WTC11 (cell line): ENCODE measurements around the gene SLC23A1. TPM values are rescaled to one million over a fixed set of nuclear protein-coding genes. Genes with fewer than 3 reads are reported as not detected.

Source experiments
- ATAC-seq: fragments of 200-7000 bp; cut with Tn5 transposase; 2 replicates; pipeline ENCODE4 v1.10.0; 2021; ENCODE audit warnings: mild to moderate bottlenecking, moderate library complexity
- CTCF ChIA-PET: fragments of 300-600 bp; sonication (Branson Sonifier 250); formaldehyde crosslinking; loops from one replicate; lab custom pipeline; 2021; ENCODE audit warnings: antibody characterized with exemption; lab: Charles Lee
- POLR2A ChIA-PET: fragments of 350-600 bp; sonication (Branson Sonifier 250); formaldehyde crosslinking; loops from one replicate; lab custom pipeline; 2021; ENCODE audit warnings: antibody characterized with exemption; lab: Charles Lee
- DNase-seq: peaks from one replicate; pipeline ENCODE4 v3.0.0; 2021; ENCODE audit warnings: low spot score
- H3K27ac Mint-ChIP-seq: 2 replicates; pipeline ENCODE4 v1.8.0; 2021; ENCODE audit warnings: mixed read lengths
- H3K27me3 Mint-ChIP-seq: 2 replicates; pipeline ENCODE4 v1.8.0; 2021; ENCODE audit warnings: low read depth, mild to moderate bottlenecking, moderate library complexity, mixed read lengths
- H3K36me3 Mint-ChIP-seq: 2 replicates; pipeline ENCODE4 v1.8.0; 2021; ENCODE audit warnings: mixed read lengths
- H3K4me1 Mint-ChIP-seq: 2 replicates; pipeline ENCODE4 v1.8.0; 2022; ENCODE audit warnings: mixed read lengths
- H3K4me3 Mint-ChIP-seq: 2 replicates; pipeline ENCODE4 v1.8.0; 2021; ENCODE audit warnings: mild to moderate bottlenecking, moderate library complexity, mixed read lengths
- H3K9me3 Mint-ChIP-seq: 2 replicates; pipeline ENCODE4 v1.8.0; 2021; ENCODE audit warnings: mixed read lengths
- ARID4B ChIP-seq: sonication (generic); formaldehyde crosslinking; IDR thresholded peaks from 2 replicates; pipeline ENCODE4 v1.8.0; 2023; ENCODE audit warnings: missing genetic modification reagents, mild to moderate bottlenecking, borderline replicate concordance
- CDX4 ChIP-seq: fragments of 250-450 bp; sonication (Bioruptor Pico); IDR thresholded peaks from 2 replicates; pipeline ENCODE4 v1.9.0; 2021; ENCODE audit warnings: moderate library complexity, mild to moderate bottlenecking, inconsistent platforms, borderline replicate concordance
- CREB1 ChIP-seq: sonication (generic); formaldehyde crosslinking; IDR thresholded peaks from 2 replicates; pipeline ENCODE4 v1.8.0; 2023; ENCODE audit warnings: mild to moderate bottlenecking, missing genetic modification reagents
- CREM ChIP-seq: sonication (generic); formaldehyde crosslinking; IDR thresholded peaks from 2 replicates; pipeline ENCODE4 v1.8.1; 2022; ENCODE audit warnings: mild to moderate bottlenecking, missing genetic modification reagents, moderate library complexity
- EMX1 ChIP-seq: fragments of 250-450 bp; sonication (Bioruptor Pico); IDR thresholded peaks from 2 replicates; pipeline ENCODE4 v1.8.0; 2021; ENCODE audit warnings: mild to moderate bottlenecking
- ESRRA ChIP-seq: sonication (generic); formaldehyde crosslinking; IDR thresholded peaks from 2 replicates; pipeline ENCODE4 v1.8.1; 2022; ENCODE audit warnings: mild to moderate bottlenecking, missing genetic modification reagents, borderline replicate concordance
- FOXP4 ChIP-seq: sonication (generic); formaldehyde crosslinking; IDR thresholded peaks from 2 replicates; pipeline ENCODE4 v1.8.0; 2022; ENCODE audit warnings: mild to moderate bottlenecking, missing genetic modification reagents
- HMGA2 ChIP-seq: fragments of 250-450 bp; sonication (Bioruptor Pico); IDR thresholded peaks from 2 replicates; pipeline ENCODE4 v1.4.0; 2021; ENCODE audit warnings: mild to moderate bottlenecking, moderate library complexity
- MAX ChIP-seq: sonication (generic); formaldehyde crosslinking; IDR thresholded peaks from 2 replicates; pipeline ENCODE4 v1.8.0; 2022; ENCODE audit warnings: mild to moderate bottlenecking, missing genetic modification reagents
- MYBL2 ChIP-seq: sonication (generic); formaldehyde crosslinking; IDR thresholded peaks from 2 replicates; pipeline ENCODE4 v1.8.1; 2023; ENCODE audit warnings: mild to moderate bottlenecking, moderate library complexity, missing genetic modification reagents
- NFYB ChIP-seq: sonication (generic); formaldehyde crosslinking; conservative IDR thresholded peaks from 2 replicates; pipeline ENCODE4 v1.8.0; 2022; ENCODE audit warnings: low read depth, missing genetic modification reagents
- OVOL2 ChIP-seq: fragments of 250-450 bp; sonication (Bioruptor Pico); IDR thresholded peaks from 2 replicates; pipeline ENCODE4 v1.9.0; 2021; ENCODE audit warnings: mild to moderate bottlenecking, borderline replicate concordance
- RORB ChIP-seq: fragments of 250-450 bp; sonication (Bioruptor Pico); IDR thresholded peaks from 2 replicates; pipeline ENCODE4 v1.9.0; 2021; ENCODE audit warnings: mild to moderate bottlenecking
- SP1 ChIP-seq: sonication (generic); formaldehyde crosslinking; conservative IDR thresholded peaks from 2 replicates; pipeline ENCODE4 v1.8.1; 2022; ENCODE audit warnings: missing genetic modification reagents
- TEAD4 ChIP-seq: sonication (generic); formaldehyde crosslinking; IDR thresholded peaks from 2 replicates; pipeline ENCODE4 v1.8.0; 2022; ENCODE audit warnings: mild to moderate bottlenecking, missing genetic modification reagents
- ZBTB43 ChIP-seq: sonication (generic); formaldehyde crosslinking; IDR thresholded peaks from 2 replicates; pipeline ENCODE4 v1.8.1; 2023; ENCODE audit warnings: mild to moderate bottlenecking, missing genetic modification reagents
- ZNF219 ChIP-seq: sonication (generic); formaldehyde crosslinking; IDR thresholded peaks from 2 replicates; pipeline ENCODE4 v1.8.0; 2023; ENCODE audit warnings: missing genetic modification reagents, mild to moderate bottlenecking, borderline replicate concordance
- ZNF232 ChIP-seq: sonication (generic); formaldehyde crosslinking; IDR thresholded peaks from 2 replicates; pipeline ENCODE4 v1.8.0; 2022; ENCODE audit warnings: mild to moderate bottlenecking, missing genetic modification reagents
- ZNF263 ChIP-seq: sonication (generic); formaldehyde crosslinking; IDR thresholded peaks from 2 replicates; pipeline ENCODE4 v1.8.1; 2022; ENCODE audit warnings: low read depth, mild to moderate bottlenecking, moderate library complexity, missing genetic modification reagents
- ZNF512 ChIP-seq: sonication (generic); formaldehyde crosslinking; IDR thresholded peaks from 2 replicates; pipeline ENCODE4 v1.8.1; 2022; ENCODE audit warnings: missing genetic modification reagents, borderline replicate concordance
- total RNA-seq: library from RNA; stranded (reverse); gene quantifications from 3 replicates; pipeline ENCODE4 v1.2.3, GENCODE V29; 2021

SLC23A1 gene
- total RNA-seq, 1 experiment from 2014 or later, result not detected

- no peak for ATAC-seq
- Mint-ChIP-seq H3K4me3 (no peak overlapping the region), H3K9me3 (no peaks in the 10 kb centered on the region), H3K27me3 (no peaks in the 10 kb centered on the region), H3K36me3 (no peaks in the 10 kb centered on the region), H3K4me1 (peaks cover 16% of the 10 kb centered on the region), H3K27ac (no peak overlapping the region)
- ChIA-PET POLR2A (interaction anchor here (0.6 kb wide), 1 partner anchor 130 kb away, joined by 6 read pairs; no protein-coding TSS in a partner anchor), CTCF (interaction anchor here (1.2 to 1.4 kb wide), 2 partner anchors 16 to 229 kb away, joined by 3 read pairs; no protein-coding TSS in a partner anchor)
- no peak for TF ChIP-seq ZNF232 (CRISPR knock-in tag)
- no peak for TF ChIP-seq EMX1 (CRISPR knock-in tag)
- no peak for TF ChIP-seq RORB (CRISPR knock-in tag)
- no peak for TF ChIP-seq TEAD4 (CRISPR knock-in tag)
- DNase-seq, result no peak
Observed at GRCh38 chr5:139406963-139407362, 23.9 kb upstream of the SLC23A1 start.

- H3K27ac Mint-ChIP-seq, result peak overlapping the region; percentile 95
- CTCF ChIA-PET, result interaction anchor here (0.6 to 3.4 kb wide), 5 partner anchors 12 to 232 kb away, joined by 3 to 31 read pairs (median 3); partner anchors contain the start of gene PROB1
- POLR2A ChIA-PET, result interaction anchor here (0.9 to 1.5 kb wide), 4 partner anchors 9 to 131 kb away, joined by 3 to 4 read pairs (median 4); partner anchors contain the start of genes PAIP2 and PROB1
- H3K4me3 Mint-ChIP-seq, result peak overlapping the region; percentile 94
- peaks cover 16% of the 10 kb centered on the region for H3K4me1 Mint-ChIP-seq
- ATAC-seq (peak; percentile 2; the same call in 1 of the 2 replicates), DNase-seq (no peak)
- no peaks in the 10 kb centered on the region for H3K9me3 Mint-ChIP-seq
- peak; percentile 41; the same call in 1 of the 2 replicates for TF ChIP-seq ZNF263
- TF ChIP-seq MYBL2 (CRISPR knock-in tag), result no peak
- TF ChIP-seq, all 79 proteins: peak for 1
- H3K36me3 Mint-ChIP-seq, result peaks cover 7% of the 10 kb centered on the region
- H3K27me3 Mint-ChIP-seq, result no peaks in the 10 kb centered on the region
Observed at GRCh38 chr5:139404484-139404840, 21.4 kb upstream of the SLC23A1 start.

GRCh38 chr5:139403787-139404483, 20.8 kb upstream of the SLC23A1 start, which contains the start of gene SPATA24:
Gene SPATA24 (minus strand): TSS chr5:139404089. CDS start chr5:139404060, 29 bp downstream.
- CTCF ChIA-PET, result interaction anchor here (0.6 to 3.4 kb wide), 9 partner anchors 11 to 371 kb away, joined by 3 to 31 read pairs (median 3); partner anchors contain the start of genes CXXC5 and PROB1
- Mint-ChIP-seq H3K4me1 (peaks cover 16% of the 10 kb centered on the region), H3K4me3 (peak within 1 kb of the TSS; percentile 94), H3K9me3 (no peaks in the 10 kb centered on the region), H3K36me3 (peaks cover 12% of the 10 kb centered on the region), H3K27ac (peak within 1 kb of the TSS; percentile 100), H3K27me3 (no peaks in the 10 kb centered on the region)
- DNase-seq (peak; percentile 98), ATAC-seq (peak; percentile 93)
- POLR2A ChIA-PET, result interaction anchor here (0.9 to 1.5 kb wide), 5 partner anchors 9 to 130 kb away, joined by 3 to 4 read pairs (median 4); partner anchors contain the start of genes DNAJC18, PAIP2 and PROB1
- no peak for TF ChIP-seq CDX4 (CRISPR knock-in tag)
- TF ChIP-seq NFYB (CRISPR knock-in tag), result peak; percentile 76
- 0 out of 2 replicates have a peak, but pooled peaks have one; percentile 31 for TF ChIP-seq FOXP4
- no peak for TF ChIP-seq ZNF512 (CRISPR knock-in tag)
- TF ChIP-seq ESRRA (CRISPR knock-in tag), result no peak
- TF ChIP-seq MAX (CRISPR knock-in tag), result peak; percentile 87
- TF ChIP-seq HMGA2 (CRISPR knock-in tag), result no peak
- TF ChIP-seq CREM (CRISPR knock-in tag), result peak; percentile 20; the same call in 1 of the 2 replicates
- TF ChIP-seq ARID4B, result no peak
- TF ChIP-seq OVOL2 (CRISPR knock-in tag), result no peak
- TF ChIP-seq ZNF219 (CRISPR knock-in tag), result no peak
- no peak for TF ChIP-seq ZBTB43 (CRISPR knock-in tag)
- TF ChIP-seq CREB1, result no peak
- peak; percentile 88 for TF ChIP-seq SP1 (CRISPR knock-in tag)
- TF ChIP-seq TEAD4 (CRISPR knock-in tag), result no peak
- TF ChIP-seq EMX1 (CRISPR knock-in tag), result no peak
